T1000 (cell line): ENCODE measurements around the gene TBC1D12.
A peak's percentile ranks its signal among the peaks of the same experiment; 100 is the strongest.
"Not testable (repeated sequence)": the region's sequence is repeated elsewhere in the genome, so short reads cannot be mapped to it uniquely, and the experiment has no call there.

Source experiments
- DNase-seq: peaks from one replicate; lab custom pipeline; 2025; ENCODE audit warnings: mixed read lengths; lab: John Stamatoyannopoulos, UW

Gene TBC1D12

GRCh38 chr10:94402204-94402842, at the start of gene TBC1D12:
TSS of gene TBC1D12 (plus strand) at chr10:94402541. CDS start at chr10:94402614, 73 bp downstream.
- peak; percentile 96 for DNase-seq

GRCh38 chr10:94353336-94353735, 49.0 kb upstream of the TBC1D12 start:
- DNase-seq, result no peak

- no peak for DNase-seq
Observed at GRCh38 chr10:94355841-94356240, 46.5 kb upstream of the TBC1D12 start.

DNA sequence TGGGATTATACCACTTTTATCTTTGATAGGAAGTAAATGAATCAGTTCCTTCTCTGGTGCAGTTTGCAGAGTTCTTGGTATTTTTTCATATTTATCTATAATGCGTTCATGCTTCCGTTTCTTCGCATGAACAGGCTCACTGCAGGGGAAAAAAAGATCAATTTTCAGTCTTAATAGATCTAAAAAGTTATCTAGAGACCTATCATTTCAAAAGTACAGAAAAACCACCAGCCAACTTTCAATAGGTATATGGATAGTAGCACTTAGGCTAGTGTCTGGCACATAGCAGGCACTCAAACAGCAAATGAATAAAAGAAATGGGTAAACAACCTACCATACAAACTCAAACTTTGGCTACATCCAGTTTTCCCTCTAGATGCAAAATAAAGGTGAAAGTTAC, 45.1 kb upstream of the TBC1D12 start:
- no peak for DNase-seq

DNA sequence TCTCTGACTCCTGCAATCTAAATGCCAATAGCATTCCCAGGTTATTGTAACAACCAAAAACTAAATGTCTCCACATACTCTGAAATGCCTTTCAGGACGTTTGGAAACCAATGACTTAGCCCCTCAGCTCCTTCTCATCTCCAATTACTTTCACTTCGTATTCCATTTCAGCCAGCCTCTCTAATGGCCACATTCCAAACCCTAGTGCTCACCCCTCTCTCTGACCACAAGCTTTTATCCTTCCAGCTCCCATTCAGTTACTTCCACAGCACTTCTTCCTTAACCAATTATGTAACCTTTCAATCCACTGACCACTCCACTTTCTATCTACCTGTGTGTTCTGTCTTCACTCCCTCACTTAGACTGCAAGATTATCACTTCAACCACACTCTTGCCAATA, 43.9 kb upstream of the TBC1D12 start:
- DNase-seq, result peak; percentile 51

GRCh38 chr10:94361171-94361794, 41.1 kb upstream of the TBC1D12 start:
- DNase-seq, result no peak

DNA sequence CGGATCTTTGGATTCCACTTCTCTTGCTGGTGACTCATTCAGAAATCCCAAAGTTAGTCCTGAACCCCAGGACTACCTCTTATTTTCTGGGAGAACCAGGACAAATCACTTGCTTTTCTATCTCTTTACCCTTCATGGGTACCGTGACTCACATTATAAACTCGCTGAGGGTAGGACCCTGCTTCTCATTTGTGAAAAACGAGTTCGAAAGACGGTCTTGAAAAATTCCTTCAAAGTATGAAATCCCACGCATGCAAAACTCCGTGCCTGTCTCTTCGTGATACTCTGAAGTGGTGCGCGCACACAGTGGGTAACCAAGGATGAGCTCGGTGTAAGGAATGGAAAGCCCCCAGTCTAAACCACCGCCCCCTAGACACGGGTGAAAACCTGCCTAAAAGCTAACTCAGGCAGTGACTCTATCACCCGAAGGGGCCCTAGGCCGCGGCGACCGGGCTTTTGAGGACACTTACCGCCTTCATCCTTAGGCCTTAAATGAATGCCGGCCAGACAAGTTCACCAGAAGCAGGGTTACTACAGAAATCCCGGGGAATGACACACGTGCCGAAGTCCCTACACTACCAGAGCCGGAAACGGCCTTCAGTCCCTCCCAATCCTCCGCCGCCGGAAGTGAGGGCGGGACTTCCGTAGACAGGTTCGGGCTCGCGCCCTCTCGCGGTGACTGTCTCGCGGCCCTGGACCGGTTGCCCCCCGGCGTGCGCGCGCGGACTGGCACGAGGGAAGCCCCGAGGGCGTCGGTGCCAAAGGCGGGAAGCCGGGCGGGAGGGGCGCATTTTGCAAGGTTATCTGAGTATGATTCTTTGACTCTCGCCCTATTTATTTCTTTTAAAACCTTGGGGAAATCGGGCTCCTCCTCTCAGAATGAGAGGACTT, 39.7 kb upstream of the TBC1D12 start, which contains the start of gene NOC3L:
NOC3L (minus strand) TSS at position 580 of the 891 bp plus-strand sequence; CDS start at position 479, 101 bp downstream.
- DNase-seq, result peak; percentile 96

DNA sequence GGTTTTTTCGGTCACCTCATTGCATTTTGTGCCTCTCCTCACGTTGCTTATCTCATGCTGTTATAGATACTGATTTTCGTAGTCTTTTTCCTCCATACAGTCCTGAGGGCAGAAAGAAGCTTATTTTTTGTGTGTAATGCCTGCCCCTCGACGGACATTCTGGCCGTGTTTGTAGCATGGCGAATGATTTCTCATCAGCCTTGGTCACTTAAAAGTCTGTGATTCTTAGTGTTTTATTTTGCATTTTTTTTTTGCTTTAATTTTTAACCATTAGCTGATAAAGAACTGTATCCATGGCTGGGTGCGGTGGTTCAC, 39.1 kb upstream of the TBC1D12 start:
- no peak for DNase-seq

GRCh38 chr10:94364482-94364881, 37.9 kb upstream of the TBC1D12 start:
- DNase-seq, result no peak

DNA sequence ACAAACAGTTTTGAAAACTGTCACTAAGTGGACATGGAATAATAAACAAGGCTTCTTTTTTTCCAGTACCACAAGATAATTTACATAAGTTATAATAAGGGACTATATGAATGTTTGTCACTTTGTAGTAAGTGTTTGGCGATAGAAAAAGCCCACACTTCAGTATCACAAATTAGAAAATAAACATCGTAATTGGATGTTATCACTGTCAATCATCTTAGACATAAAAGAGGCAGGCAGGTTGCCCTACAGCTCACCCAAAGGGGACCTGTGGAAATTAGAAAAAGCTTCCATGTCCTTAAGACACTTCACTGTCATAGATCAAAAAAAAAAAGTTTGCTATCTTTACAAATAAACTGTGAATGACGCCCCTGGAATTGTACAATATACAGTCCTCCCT, 36.0 kb upstream of the TBC1D12 start:
- no peak for DNase-seq

DNA sequence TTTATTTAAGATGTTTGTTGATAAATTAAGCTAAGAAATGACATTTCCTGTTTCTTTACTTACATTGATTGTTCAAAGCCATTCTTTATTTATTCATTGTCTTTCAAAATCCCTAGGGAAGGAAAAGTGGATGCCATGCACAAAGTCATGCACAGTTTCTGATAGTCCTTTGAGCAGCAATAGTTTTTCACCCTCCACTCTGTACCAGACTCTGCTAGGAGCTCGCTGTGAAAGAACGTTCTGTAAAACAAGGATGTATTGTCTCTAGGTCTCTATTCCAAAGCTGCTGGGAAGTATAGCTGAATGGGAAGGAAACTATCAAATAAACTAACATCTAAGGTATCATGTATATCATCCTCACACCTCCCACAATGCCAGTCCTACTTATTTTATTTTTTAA, 31.8 kb upstream of the TBC1D12 start:
- DNase-seq, result no peak

- no peak for DNase-seq
Observed at GRCh38 chr10:94375374-94375773, 27.0 kb upstream of the TBC1D12 start.

DNA sequence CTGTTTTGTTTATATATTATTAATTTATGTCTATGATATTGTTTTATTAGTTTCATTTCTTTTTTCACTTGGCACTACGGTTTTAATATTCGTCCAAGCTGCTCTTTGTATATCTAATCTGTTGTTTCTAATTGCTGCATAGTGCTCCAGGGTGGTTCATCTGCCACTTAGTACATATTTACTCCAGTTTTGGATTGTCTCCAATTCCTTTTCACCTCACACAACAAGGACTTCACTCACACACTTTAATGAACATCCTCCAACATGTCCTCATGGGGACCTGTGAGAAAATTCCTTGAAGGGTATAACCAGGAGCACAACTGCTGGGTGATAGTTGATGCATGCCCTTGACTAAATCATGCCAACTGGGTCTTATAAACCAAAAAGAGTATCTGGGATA, 25.5 kb upstream of the TBC1D12 start:
- no peak for DNase-seq

GRCh38 chr10:94383530-94383929, 18.8 kb upstream of the TBC1D12 start:
- no peak for DNase-seq

DNA sequence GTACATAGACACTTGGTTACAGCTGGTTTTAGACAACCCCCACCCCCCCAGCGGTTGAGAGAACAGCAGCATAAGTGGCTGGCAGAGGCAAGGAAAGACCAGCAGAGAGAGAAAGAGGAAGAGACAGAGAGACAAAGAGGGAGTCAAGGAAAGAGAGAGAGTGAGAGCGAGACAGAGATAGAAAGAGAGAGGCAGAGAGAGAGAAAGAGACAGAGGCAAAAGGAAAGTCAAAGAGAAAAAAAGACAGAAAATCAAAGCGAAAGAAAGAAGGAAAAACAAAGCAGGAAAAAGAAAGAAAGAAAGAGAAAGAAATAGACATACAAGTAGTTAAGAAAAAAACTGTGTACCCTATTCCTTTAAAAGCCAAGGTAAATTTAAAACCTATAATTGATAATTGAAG, 16.6 kb upstream of the TBC1D12 start:
- DNase-seq, result not testable (repeated sequence)

- not testable (repeated sequence) for DNase-seq
Observed at GRCh38 chr10:94392117-94392516, 10.2 kb upstream of the TBC1D12 start.

- peak; percentile 46 for DNase-seq
Observed at GRCh38 chr10:94397549-94398370, 4.6 kb upstream of the TBC1D12 start.

GRCh38 chr10:94398762-94399161, 3.6 kb upstream of the TBC1D12 start:
- no peak for DNase-seq

DNA sequence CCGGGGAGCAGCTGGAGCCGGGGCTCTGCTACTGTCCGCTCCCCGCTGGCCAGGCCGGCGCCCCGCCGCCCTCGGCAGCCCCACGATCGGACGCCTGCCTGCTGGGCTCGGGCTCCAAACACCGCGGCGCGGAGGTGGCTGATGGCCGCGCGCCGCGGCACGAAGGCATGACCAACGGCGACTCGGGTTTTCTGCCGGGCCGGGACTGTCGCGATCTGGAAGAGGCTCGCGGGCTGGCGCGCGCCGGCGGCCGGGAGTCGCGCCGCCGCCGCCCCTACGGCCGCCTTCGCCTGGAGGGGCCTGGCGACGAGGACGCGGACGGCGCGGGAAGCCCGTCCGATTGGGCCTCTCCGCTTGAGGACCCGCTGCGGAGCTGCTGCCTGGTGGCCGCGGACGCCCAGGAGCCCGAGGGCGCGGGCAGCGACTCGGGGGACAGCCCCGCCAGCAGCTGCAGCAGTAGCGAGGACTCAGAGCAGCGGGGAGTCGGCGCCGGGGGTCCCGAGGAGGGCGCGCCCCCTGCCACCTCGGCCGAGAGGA, 570 bp downstream of the TBC1D12 start:
- DNase-seq, result no peak

- peak; percentile 34 for DNase-seq
Observed at GRCh38 chr10:94403380-94404213, 1.3 kb downstream of the TBC1D12 start.

DNA sequence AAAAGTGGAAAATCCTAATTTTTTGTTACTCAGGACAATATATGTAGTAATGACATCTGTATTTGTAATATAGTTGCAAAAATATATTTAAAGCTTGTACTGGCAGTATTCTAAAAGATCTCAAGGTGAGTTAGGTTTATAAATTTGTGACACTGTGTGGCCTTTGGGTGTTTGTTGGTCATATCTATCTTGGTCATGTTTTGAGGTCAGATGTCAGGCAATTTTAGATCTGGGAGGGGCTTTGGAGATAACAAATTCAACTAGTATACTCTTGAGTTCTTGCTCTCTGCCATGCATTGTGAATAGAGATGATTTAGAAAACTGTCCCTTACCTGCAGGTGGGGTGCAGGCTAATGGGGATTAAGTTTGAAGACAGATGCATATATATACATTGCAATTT, 3.1 kb downstream of the TBC1D12 start:
- no peak for DNase-seq
